ENCODE data around the gene ABHD10. TPM values are rescaled to one million over a fixed set of nuclear protein-coding genes. Genes with fewer than 3 reads are reported as not detected.

The ABHD10 gene
- polyA plus RNA-seq, 4 donors, result 10.0 to 32.9 (median 15.3) TPM

- no peak overlapping the region for H3K4me3 ChIP-seq (ENCODE audit: low read depth in 1 of 3, low read length in 3 of 3)
- DNase-seq (no peak), FAIRE-seq (no peak)
- no peak overlapping the region for H3K27ac ChIP-seq (ENCODE audit: low read depth in 1 of 3, low read length in 2 of 3)
- H3K9me3 ChIP-seq (ENCODE audit: control insufficient read depth in 2 of 2, insufficient read depth in 1 of 2, low read depth in 1 of 2, low read length in 1 of 2), result peaks cover 0 to 3% of the 10 kb centered on the region in 2 donors
- peaks cover 0 to 7% (median 0%) of the 10 kb centered on the region in 3 donors for H3K27me3 ChIP-seq (ENCODE audit: control insufficient read depth in 3 of 3, insufficient read depth in 3 of 3, low read length in 3 of 3)
- no peaks in the 10 kb centered on the region for H3K36me3 ChIP-seq (ENCODE audit: control insufficient read depth in 3 of 3, insufficient read depth in 2 of 3, low read depth in 1 of 3, low read length in 3 of 3)
- WGBS, 3 donors, result 56 to 68% (median 68%) methylated on average over 4 of the region's 4 CpGs
- H3K4me1 ChIP-seq (ENCODE audit: control insufficient read depth in 3 of 3, insufficient read depth in 2 of 3, low read depth in 1 of 3, low read length in 2 of 3), result peaks cover 0 to 15% (median 0%) of the 10 kb centered on the region in 3 donors
These were observed 26.4 kb downstream of the ABHD10 start for GRCh38 chr3:112005091-112005672.

DNA sequence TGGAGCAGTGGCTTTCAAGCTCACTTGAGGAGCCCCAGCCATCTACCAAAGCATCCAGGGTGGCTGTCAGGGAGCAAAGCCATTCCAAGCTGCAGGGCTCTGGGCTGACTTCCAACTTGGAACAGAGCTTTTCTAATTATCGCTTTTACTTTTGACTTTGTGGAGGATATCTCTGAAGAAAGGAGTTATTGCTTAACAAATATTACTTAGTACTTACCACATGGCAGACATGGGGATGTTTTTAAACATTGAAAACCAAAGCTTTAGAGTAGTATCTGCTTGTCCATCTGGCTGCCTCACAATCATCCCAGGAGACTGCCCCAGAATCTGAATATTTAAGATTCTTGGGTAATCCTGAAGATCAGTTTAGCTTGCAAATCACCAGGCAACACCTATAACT, 28.8 kb downstream of the ABHD10 start:
- FAIRE-seq (no peak), DNase-seq (no peak)
- no peak overlapping the region for H3K4me3 ChIP-seq (ENCODE audit: low read depth in 1 of 3, low read length in 3 of 3)
- no peak overlapping the region for H3K27ac ChIP-seq (ENCODE audit: low read depth in 1 of 3, low read length in 2 of 3)
- WGBS, 3 donors, result 14 to 41% (median 24%) methylated on average over 1 of the region's 1 CpG
- H3K9me3 ChIP-seq (ENCODE audit: control insufficient read depth in 2 of 2, insufficient read depth in 1 of 2, low read depth in 1 of 2, low read length in 1 of 2), result peaks cover 0 to 3% of the 10 kb centered on the region in 2 donors
- peaks cover 0 to 15% (median 0%) of the 10 kb centered on the region in 3 donors for H3K4me1 ChIP-seq (ENCODE audit: control insufficient read depth in 3 of 3, insufficient read depth in 2 of 3, low read depth in 1 of 3, low read length in 2 of 3)
- no peaks in the 10 kb centered on the region for H3K27me3 ChIP-seq (ENCODE audit: control insufficient read depth in 3 of 3, insufficient read depth in 3 of 3, low read length in 3 of 3)
- H3K36me3 ChIP-seq (ENCODE audit: control insufficient read depth in 3 of 3, insufficient read depth in 2 of 3, low read depth in 1 of 3, low read length in 3 of 3), result no peaks in the 10 kb centered on the region

GRCh38 chr3:112009670-112010069, 30.8 kb downstream of the ABHD10 start:
- no peak overlapping the region for H3K4me3 ChIP-seq (ENCODE audit: low read depth in 1 of 3, low read length in 3 of 3)
- H3K36me3 ChIP-seq (ENCODE audit: control insufficient read depth in 3 of 3, insufficient read depth in 2 of 3, low read depth in 1 of 3, low read length in 3 of 3), result no peaks in the 10 kb centered on the region
- H3K27ac ChIP-seq (ENCODE audit: low read depth in 1 of 3, low read length in 2 of 3), result no peak overlapping the region
- H3K9me3 ChIP-seq (ENCODE audit: control insufficient read depth in 2 of 2, insufficient read depth in 1 of 2, low read depth in 1 of 2, low read length in 1 of 2), result peaks cover 0 to 3% of the 10 kb centered on the region in 2 donors
- FAIRE-seq, result no peak
- no peaks in the 10 kb centered on the region for H3K27me3 ChIP-seq (ENCODE audit: control insufficient read depth in 3 of 3, insufficient read depth in 3 of 3, low read length in 3 of 3)
- WGBS, 3 donors, result 49 to 67% (median 56%) methylated on average over 2 of the region's 2 CpGs
- peak in 1 of 2 donors; percentile 57 for DNase-seq
- H3K4me1 ChIP-seq (ENCODE audit: control insufficient read depth in 3 of 3, insufficient read depth in 2 of 3, low read depth in 1 of 3, low read length in 2 of 3), result peaks cover 0 to 9% (median 0%) of the 10 kb centered on the region in 3 donors

DNA sequence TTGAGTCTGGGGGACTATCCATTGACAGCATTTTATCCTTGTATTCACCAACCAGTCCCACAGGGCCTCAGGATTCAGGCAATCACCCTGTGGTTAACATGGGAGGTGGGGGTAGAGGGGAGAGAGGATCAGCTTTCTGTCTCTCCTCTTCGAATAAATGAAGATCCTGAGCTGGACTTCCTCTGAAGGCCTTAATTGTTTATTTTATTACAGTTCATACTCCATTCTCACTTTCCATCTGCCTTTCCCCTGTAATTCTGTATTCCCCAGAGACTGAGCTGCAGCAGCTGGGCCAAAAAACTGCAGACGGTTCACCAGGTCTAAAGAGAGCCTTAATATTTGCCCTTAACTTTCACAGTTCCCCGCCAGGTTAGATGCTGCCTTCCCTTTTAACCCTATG, 31.8 kb downstream of the ABHD10 start:
- Histone ChIP-seq H3K9me3 (ENCODE audit: control insufficient read depth in 2 of 2, insufficient read depth in 1 of 2, low read depth in 1 of 2, low read length in 1 of 2) (peaks cover 0 to 3% of the 10 kb centered on the region in 2 donors), H3K27ac (ENCODE audit: low read depth in 1 of 3, low read length in 2 of 3) (no peak overlapping the region), H3K4me3 (ENCODE audit: low read depth in 1 of 3, low read length in 3 of 3) (no peak overlapping the region), H3K4me1 (ENCODE audit: control insufficient read depth in 3 of 3, insufficient read depth in 2 of 3, low read depth in 1 of 3, low read length in 2 of 3) (peaks cover 0 to 3% (median 0%) of the 10 kb centered on the region in 3 donors), H3K36me3 (ENCODE audit: control insufficient read depth in 3 of 3, insufficient read depth in 2 of 3, low read depth in 1 of 3, low read length in 3 of 3) (no peaks in the 10 kb centered on the region), H3K27me3 (ENCODE audit: control insufficient read depth in 3 of 3, insufficient read depth in 3 of 3, low read length in 3 of 3) (no peaks in the 10 kb centered on the region)
- FAIRE-seq, result no peak
- WGBS, 3 donors, result 67 to 78% (median 71%) methylated on average over 3 of the region's 3 CpGs
- no peak for DNase-seq

GRCh38 chr3:112011376-112011940, 32.6 kb downstream of the ABHD10 start:
- Histone ChIP-seq H3K9me3 (ENCODE audit: control insufficient read depth in 2 of 2, insufficient read depth in 1 of 2, low read depth in 1 of 2, low read length in 1 of 2) (peaks cover 0 to 3% of the 10 kb centered on the region in 2 donors), H3K36me3 (ENCODE audit: control insufficient read depth in 3 of 3, insufficient read depth in 2 of 3, low read depth in 1 of 3, low read length in 3 of 3) (no peaks in the 10 kb centered on the region), H3K4me1 (ENCODE audit: control insufficient read depth in 3 of 3, insufficient read depth in 2 of 3, low read depth in 1 of 3, low read length in 2 of 3) (peaks cover 0 to 3% (median 0%) of the 10 kb centered on the region in 3 donors), H3K27ac (ENCODE audit: low read depth in 1 of 3, low read length in 2 of 3) (no peak overlapping the region), H3K27me3 (ENCODE audit: control insufficient read depth in 3 of 3, insufficient read depth in 3 of 3, low read length in 3 of 3) (no peaks in the 10 kb centered on the region), H3K4me3 (ENCODE audit: low read depth in 1 of 3, low read length in 3 of 3) (no peak overlapping the region)
- DNase-seq (no peak), FAIRE-seq (no peak)
- WGBS, 3 donors, result 80 to 82% (median 81%) methylated on average over 6 of the region's 6 CpGs

GRCh38 chr3:112012205-112012992, 33.6 kb downstream of the ABHD10 start:
- no peaks in the 10 kb centered on the region for H3K27me3 ChIP-seq (ENCODE audit: control insufficient read depth in 3 of 3, insufficient read depth in 3 of 3, low read length in 3 of 3)
- no peak for FAIRE-seq
- H3K27ac ChIP-seq (ENCODE audit: low read depth in 1 of 3, low read length in 2 of 3), result no peak overlapping the region
- no peak for DNase-seq
- H3K4me1 ChIP-seq (ENCODE audit: control insufficient read depth in 3 of 3, insufficient read depth in 2 of 3, low read depth in 1 of 3, low read length in 2 of 3), result peaks cover 0 to 3% (median 0%) of the 10 kb centered on the region in 3 donors
- no peaks in the 10 kb centered on the region for H3K36me3 ChIP-seq (ENCODE audit: control insufficient read depth in 3 of 3, insufficient read depth in 2 of 3, low read depth in 1 of 3, low read length in 3 of 3)
- no peak overlapping the region for H3K4me3 ChIP-seq (ENCODE audit: low read depth in 1 of 3, low read length in 3 of 3)
- H3K9me3 ChIP-seq (ENCODE audit: control insufficient read depth in 2 of 2, insufficient read depth in 1 of 2, low read depth in 1 of 2, low read length in 1 of 2), result peaks cover 0 to 3% of the 10 kb centered on the region in 2 donors
- 66 to 80% (median 73%) methylated on average over 6 of the region's 6 CpGs for WGBS, 3 donors

GRCh38 chr3:112013058-112013783, 34.4 kb downstream of the ABHD10 start:
- H3K4me1 ChIP-seq (ENCODE audit: control insufficient read depth in 3 of 3, insufficient read depth in 2 of 3, low read depth in 1 of 3, low read length in 2 of 3), result peaks cover 0 to 3% (median 0%) of the 10 kb centered on the region in 3 donors
- no peak overlapping the region for H3K27ac ChIP-seq (ENCODE audit: low read depth in 1 of 3, low read length in 2 of 3)
- H3K36me3 ChIP-seq (ENCODE audit: control insufficient read depth in 3 of 3, insufficient read depth in 2 of 3, low read depth in 1 of 3, low read length in 3 of 3), result no peaks in the 10 kb centered on the region
- FAIRE-seq (no peak), DNase-seq (peak; percentile 78 to 80)
- H3K9me3 ChIP-seq (ENCODE audit: control insufficient read depth in 2 of 2, insufficient read depth in 1 of 2, low read depth in 1 of 2, low read length in 1 of 2), result peaks cover 0 to 3% of the 10 kb centered on the region in 2 donors
- 35 to 37% (median 36%) methylated on average over 19 of the region's 19 CpGs for WGBS, 3 donors
- H3K4me3 ChIP-seq (ENCODE audit: low read depth in 1 of 3, low read length in 3 of 3), result no peak overlapping the region
- H3K27me3 ChIP-seq (ENCODE audit: control insufficient read depth in 3 of 3, insufficient read depth in 3 of 3, low read length in 3 of 3), result no peaks in the 10 kb centered on the region

- FAIRE-seq (no peak), DNase-seq (no peak)
- Histone ChIP-seq H3K27ac (ENCODE audit: low read depth in 1 of 3, low read length in 2 of 3) (no peak overlapping the region), H3K9me3 (ENCODE audit: control insufficient read depth in 2 of 2, insufficient read depth in 1 of 2, low read depth in 1 of 2, low read length in 1 of 2) (peaks cover 0 to 2% of the 10 kb centered on the region in 2 donors), H3K27me3 (ENCODE audit: control insufficient read depth in 3 of 3, insufficient read depth in 3 of 3, low read length in 3 of 3) (no peaks in the 10 kb centered on the region), H3K4me1 (ENCODE audit: control insufficient read depth in 3 of 3, insufficient read depth in 2 of 3, low read depth in 1 of 3, low read length in 2 of 3) (peaks cover 0 to 3% (median 0%) of the 10 kb centered on the region in 3 donors), H3K4me3 (ENCODE audit: low read depth in 1 of 3, low read length in 3 of 3) (no peak overlapping the region), H3K36me3 (ENCODE audit: control insufficient read depth in 3 of 3, insufficient read depth in 2 of 3, low read depth in 1 of 3, low read length in 3 of 3) (no peaks in the 10 kb centered on the region)
- 16 to 55% (median 34%) methylated on average over 5 of the region's 5 CpGs for WGBS, 3 donors
These were observed 34.9 kb downstream of the ABHD10 start for GRCh38 chr3:112013784-112014143.
